NCI-H2227 treated with DMSO at 0.1 percent for 48 hours (cell line): ENCODE measurements around the gene EN1.

Experiments
- DNase-seq: peaks from one replicate; lab custom pipeline; 2025; lab: John Stamatoyannopoulos, UW

The EN1 gene

GRCh38 chr2:118855451-118856279 lies 8.2 kb upstream of the EN1 start:
- DNase-seq, result peak; percentile 32

GRCh38 chr2:118854507-118855345 lies 7.3 kb upstream of the EN1 start:
- no peak for DNase-seq

- no peak for DNase-seq
These were observed 6.3 kb upstream of the EN1 start for GRCh38 chr2:118853651-118854291.

- no peak for DNase-seq
These were observed 5.7 kb upstream of the EN1 start for GRCh38 chr2:118853129-118853640.

GRCh38 chr2:118852605-118853128 lies 5.2 kb upstream of the EN1 start:
- no peak for DNase-seq

GRCh38 chr2:118851650-118852049 lies 4.2 kb upstream of the EN1 start:
- no peak for DNase-seq

- DNase-seq, result no peak
These were observed 3.5 kb upstream of the EN1 start for GRCh38 chr2:118850901-118851415.

- DNase-seq, result no peak
These were observed 2.9 kb upstream of the EN1 start for GRCh38 chr2:118850168-118850900.

GRCh38 chr2:118849226-118850167 lies 2.0 kb upstream of the EN1 start:
- no peak for DNase-seq

GRCh38 chr2:118848381-118849225 lies 1.2 kb upstream of the EN1 start:
- DNase-seq, result no peak

GRCh38 chr2:118847762-118848172 lies 319 bp upstream of the EN1 start:
- no peak for DNase-seq

GRCh38 chr2:118846442-118846952 lies 951 bp downstream of the EN1 start:
- no peak for DNase-seq

- no peak for DNase-seq
These were observed 1.7 kb downstream of the EN1 start for GRCh38 chr2:118845522-118846441.

GRCh38 chr2:118845005-118845521 lies 2.4 kb downstream of the EN1 start:
- DNase-seq, result no peak

GRCh38 chr2:118844261-118845004 lies 3.0 kb downstream of the EN1 start:
- DNase-seq, result no peak

GRCh38 chr2:118843483-118844132 lies 3.8 kb downstream of the EN1 start:
- DNase-seq, result no peak
